CD4-positive, alpha-beta T cell (primary cell): ENCODE measurements around the gene TAS1R1. TPM values are rescaled to one million over a fixed set of nuclear protein-coding genes. Genes with fewer than 3 reads are reported as not detected.

Experiments used
- ATAC-seq: fragments of 200-7000 bp; cut with Tn5 transposase; one replicate; pipeline ENCODE4 v1.10.0; 2022; ENCODE audit warnings: mild to moderate bottlenecking; ENCODE audit not compliant: poor library complexity
- CTCF ChIA-PET: fragments of 350-600 bp; sonication (Branson Sonifier 250); formaldehyde crosslinking; loops from one replicate; lab custom pipeline; 2021; ENCODE audit warnings: antibody characterized with exemption, inconsistent platforms; lab: Charles Lee
- POLR2A ChIA-PET: fragments of 350-600 bp; sonication (Branson Sonifier 250); formaldehyde crosslinking; loops from one replicate; lab custom pipeline; 2021; ENCODE audit warnings: antibody characterized with exemption, inconsistent platforms; lab: Charles Lee
- DNase-seq, 14 experiments: peaks; one replicate each; pipeline ENCODE4 v3.0.0-alpha.2; 2013 to 2020; ENCODE audit warnings: mixed read lengths in 2 of 14
- H3K27ac ChIP-seq, 2 donors: one replicate each; pipeline versions ENCODE4 v1.5.1 to v1.7.0; 2013; ENCODE audit warnings: low read length in 2 of 2, low read depth in 1 of 2, mild to moderate bottlenecking in 1 of 2
- H3K27me3 ChIP-seq, 2 experiments: 1 replicate in 1 of 2; 2 replicates in 1 of 2; pipeline versions ENCODE4 v1.6.1 to v1.7.0; 2013; ENCODE audit warnings: low read length in 2 of 2, control low read depth in 1 of 2, mild to moderate bottlenecking in 1 of 2, moderate library complexity in 1 of 2; ENCODE audit not compliant: insufficient read depth in 2 of 2, control insufficient read depth in 1 of 2
- H3K36me3 ChIP-seq: one replicate; pipeline ENCODE4 v1.6.1; 2013; ENCODE audit warnings: low read length, control low read depth; ENCODE audit not compliant: insufficient read depth
- H3K4me1 ChIP-seq: one replicate; pipeline ENCODE4 v1.6.1; 2013; ENCODE audit warnings: low read length, control low read depth; ENCODE audit not compliant: insufficient read depth
- H3K4me3 ChIP-seq: one replicate; pipeline ENCODE4 v1.5.1; 2013; ENCODE audit warnings: mild to moderate bottlenecking, low read length, moderate library complexity
- H3K9me3 ChIP-seq, 2 experiments: 1 replicate in 1 of 2; 2 replicates in 1 of 2; pipeline versions ENCODE4 v1.6.1 to v1.7.0; 2013; ENCODE audit warnings: low read length in 2 of 2, mild to moderate bottlenecking in 2 of 2, control low read depth in 1 of 2, moderate library complexity in 1 of 2; ENCODE audit not compliant: control insufficient read depth in 1 of 2, insufficient read depth in 1 of 2
- H3K27ac Mint-ChIP-seq: one replicate; pipeline ENCODE4 v1.8.0; 2020; ENCODE audit warnings: mixed read lengths
- H3K27me3 Mint-ChIP-seq: one replicate; pipeline ENCODE4 v1.8.0; 2021; ENCODE audit warnings: mixed read lengths
- H3K36me3 Mint-ChIP-seq: one replicate; pipeline ENCODE4 v1.8.0; 2021; ENCODE audit warnings: low read depth, mixed read lengths
- H3K4me1 Mint-ChIP-seq: one replicate; pipeline ENCODE4 v1.8.0; 2021; ENCODE audit warnings: low read depth, mixed read lengths
- H3K4me3 Mint-ChIP-seq: one replicate; pipeline ENCODE4 v1.8.0; 2020; ENCODE audit warnings: mild to moderate bottlenecking, mixed read lengths
- H3K9me3 Mint-ChIP-seq: one replicate; pipeline ENCODE4 v1.8.0; 2020; ENCODE audit warnings: mixed read lengths
- CTCF ChIP-seq: fragments of 200-600 bp; IDR thresholded peaks from one replicate; pipeline ENCODE4 v1.8.0; 2022; ENCODE audit warnings: antibody characterized with exemption, mild to moderate bottlenecking
- intact Hi-C, 2 experiments: fragments of 100-400 bp; cut with DNase I in 1 of 2; cut with micrococcal nuclease in 1 of 2; formaldehyde crosslinking; loops; one replicate each; pipeline versions ENCODE4 v1.15.1 to v1.9.0; 2023 to 2025; cut with DNase I, micrococcal nuclease
- total RNA-seq, 174 experiments: library from RNA in 2 of 174; stranded (reverse) in 2 of 174; gene quantifications; one replicate each; pipeline ENCODE4 v1.2.3 and lab custom pipeline; 2021 to 2026

TAS1R1 gene
- total RNA-seq, 2 experiments from 2014 or later: not detected

DNA sequence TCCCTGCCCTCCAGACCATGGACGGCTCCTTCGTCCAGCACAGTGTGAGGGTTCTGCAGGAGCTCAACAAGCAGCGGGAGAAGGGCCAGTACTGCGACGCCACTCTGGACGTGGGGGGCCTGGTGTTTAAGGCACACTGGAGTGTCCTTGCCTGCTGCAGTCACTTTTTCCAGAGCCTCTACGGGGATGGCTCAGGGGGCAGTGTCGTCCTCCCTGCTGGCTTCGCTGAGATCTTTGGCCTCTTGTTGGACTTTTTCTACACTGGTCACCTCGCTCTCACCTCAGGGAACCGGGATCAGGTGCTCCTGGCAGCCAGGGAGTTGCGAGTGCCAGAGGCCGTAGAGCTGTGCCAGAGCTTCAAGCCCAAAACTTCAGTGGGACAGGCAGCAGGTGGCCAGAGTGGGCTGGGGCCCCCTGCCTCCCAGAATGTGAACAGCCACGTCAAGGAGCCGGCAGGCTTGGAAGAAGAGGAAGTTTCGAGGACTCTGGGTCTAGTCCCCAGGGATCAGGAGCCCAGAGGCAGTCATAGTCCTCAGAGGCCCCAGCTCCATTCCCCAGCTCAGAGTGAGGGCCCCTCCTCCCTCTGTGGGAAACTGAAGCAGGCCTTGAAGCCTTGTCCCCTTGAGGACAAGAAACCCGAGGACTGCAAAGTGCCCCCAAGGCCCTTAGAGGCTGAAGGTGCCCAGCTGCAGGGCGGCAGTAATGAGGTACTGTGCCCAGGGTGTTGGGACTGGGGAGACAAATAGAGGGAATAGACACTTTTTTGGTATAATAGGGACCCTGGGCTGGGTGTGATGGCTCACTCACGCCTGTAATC, 25.7 kb downstream of the TAS1R1 start:
- Mint-ChIP-seq H3K27ac (peak overlapping the region; percentile 93), H3K4me3 (peak overlapping the region; percentile 98), H3K36me3 (peaks cover 16% of the 10 kb centered on the region), H3K4me1 (peaks cover 41% of the 10 kb centered on the region), H3K27me3 (no peaks in the 10 kb centered on the region), H3K9me3 (no peaks in the 10 kb centered on the region)
- intact Hi-C loops: loop anchor here in 1 of 2 experiments (1.0 kb wide), 1 partner anchor 20 kb away; no protein-coding TSS in a partner anchor
- no peaks in the 10 kb centered on the region for H3K9me3 ChIP-seq
- ATAC-seq (no peak), DNase-seq (peak in 1 of 14 experiments; percentile 26)
- ChIA-PET CTCF (interaction anchor here (1.0 to 1.5 kb wide), 2 partner anchors 27 to 53 kb away, joined by 3 to 7 read pairs; partner anchors contain the start of genes NOL9 and TAS1R1), POLR2A (interaction anchor here (0.7 to 7.2 kb wide), 6 partner anchors 9 to 381 kb away, joined by 3 to 139 read pairs (median 5); partner anchors contain the start of genes KLHL21 and RPL22)
- no peak for TF ChIP-seq CTCF
- H3K4me1 ChIP-seq: peaks cover 45% of the 10 kb centered on the region
- peaks cover 7% of the 10 kb centered on the region for H3K36me3 ChIP-seq
- peak overlapping the region; percentile 79 to 82 for H3K27ac ChIP-seq
- no peaks in the 10 kb centered on the region for H3K27me3 ChIP-seq
- H3K4me3 ChIP-seq: peak overlapping the region; percentile 87

GRCh38 chr1:6581561-6582305, 26.6 kb downstream of the TAS1R1 start:
- CTCF ChIA-PET: interaction anchor here (1.5 to 1.8 kb wide), 2 partner anchors 20 to 28 kb away, joined by 4 to 7 read pairs; partner anchors contain the start of genes NOL9 and TAS1R1
- Histone ChIP-seq H3K4me3 (no peak overlapping the region), H3K4me1 (peaks cover 46% of the 10 kb centered on the region), H3K27ac (peak overlapping the region in 1 of 2 donors; percentile 34), H3K27me3 (no peaks in the 10 kb centered on the region), H3K9me3 (no peaks in the 10 kb centered on the region), H3K36me3 (peaks cover 10% of the 10 kb centered on the region)
- H3K27me3 Mint-ChIP-seq: no peaks in the 10 kb centered on the region
- no peak for TF ChIP-seq CTCF
- peak overlapping the region; percentile 93 for H3K27ac Mint-ChIP-seq
- peak overlapping the region; percentile 98 for H3K4me3 Mint-ChIP-seq
- H3K9me3 Mint-ChIP-seq: no peaks in the 10 kb centered on the region
- intact Hi-C loops: no loop called here
- ATAC-seq (no peak), DNase-seq (peak in 2 of 14 experiments; percentile 56 to 63)
- H3K36me3 Mint-ChIP-seq: peaks cover 16% of the 10 kb centered on the region
- H3K4me1 Mint-ChIP-seq: peaks cover 43% of the 10 kb centered on the region
- POLR2A ChIA-PET: interaction anchor here (0.7 to 7.2 kb wide), 3 partner anchors 19 to 382 kb away, joined by 3 to 139 read pairs (median 3); partner anchors contain the start of genes KLHL21 and RPL22

DNA sequence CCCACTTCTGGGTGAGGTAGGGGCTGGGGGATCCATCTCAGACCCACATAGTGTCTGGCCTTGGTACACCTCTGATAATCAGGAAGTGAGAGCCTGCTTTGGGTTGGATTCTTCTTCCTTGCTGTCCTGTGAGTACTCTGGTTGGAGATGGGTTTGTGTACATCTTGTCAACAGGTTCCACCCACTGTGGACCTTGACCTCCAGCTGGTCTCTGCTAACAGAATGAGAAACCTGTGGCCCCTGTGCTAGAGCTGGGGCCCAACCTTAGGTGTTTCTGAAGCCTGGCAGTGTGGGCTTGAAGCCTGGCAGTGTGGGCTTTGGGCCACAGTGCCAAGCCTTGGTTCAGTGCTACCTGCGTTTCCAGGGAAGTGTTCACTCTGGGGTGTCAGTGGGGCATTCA, 27.3 kb downstream of the TAS1R1 start:
- H3K27me3 Mint-ChIP-seq: no peaks in the 10 kb centered on the region
- intact Hi-C loops: no loop called here
- POLR2A ChIA-PET: interaction anchor here (7.2 kb wide), 1 partner anchor 20 kb away, joined by 139 read pairs; the partner anchor contains the start of gene KLHL21
- TF ChIP-seq CTCF: no peak
- Histone ChIP-seq H3K9me3 (no peaks in the 10 kb centered on the region), H3K4me1 (peaks cover 52% of the 10 kb centered on the region), H3K27ac (peak overlapping the region in 1 of 2 donors; percentile 34), H3K27me3 (no peaks in the 10 kb centered on the region), H3K4me3 (no peak overlapping the region), H3K36me3 (peaks cover 10% of the 10 kb centered on the region)
- no peak for DNase-seq
- H3K9me3 Mint-ChIP-seq: no peaks in the 10 kb centered on the region
- peaks cover 49% of the 10 kb centered on the region for H3K4me1 Mint-ChIP-seq
- peak overlapping the region; percentile 93 for H3K27ac Mint-ChIP-seq
- H3K4me3 Mint-ChIP-seq: peak overlapping the region; percentile 98
- CTCF ChIA-PET: interaction anchor here (1.8 kb wide), 1 partner anchor 19 kb away, joined by 4 read pairs; no protein-coding TSS in a partner anchor
- H3K36me3 Mint-ChIP-seq: peaks cover 16% of the 10 kb centered on the region
- no peak for ATAC-seq
